ENCODE data around the gene ATP6V0D1. TPM values are rescaled to one million over a fixed set of nuclear protein-coding genes. Genes with fewer than 3 reads are reported as not detected.

ATP6V0D1 gene
- total and polyA plus RNA-seq, 8 donors = 48.5 to 185 (median 58.6) TPM

GRCh38 chr16:67528870-67529581 lies 48.1 kb upstream of the ATP6V0D1 start:
- ATAC-seq (peak; percentile 38), DNase-seq (peak in 3 of 4 donors; percentile 36 to 92 (median 42))
- H3K27ac ChIP-seq = peak overlapping the region; percentile 90 to 91
- H3K36me3 ChIP-seq = no peaks in the 10 kb centered on the region
- no peaks in the 10 kb centered on the region for H3K27me3 ChIP-seq
- H3K4me1 ChIP-seq = peaks cover 6 to 55% of the 10 kb centered on the region in 2 donors
- no peak for TF ChIP-seq CTCF (IDR thresholded peaks at IDR 0.05)
- peak overlapping the region; percentile 91 to 97 for H3K4me3 ChIP-seq
- intact Hi-C loops (cut with DNase I) = no loop called here
- no peaks in the 10 kb centered on the region for H3K9me3 ChIP-seq

GRCh38 chr16:67528222-67528869 lies 47.4 kb upstream of the ATP6V0D1 start, which contains the start of gene RIPOR1:
TSS of gene RIPOR1 (plus strand) at chr16:67528829. CDS start at chr16:67538447, 9,618 bp downstream.
- peak within 1 kb of the TSS; percentile 90 to 91 for H3K27ac ChIP-seq
- H3K4me3 ChIP-seq = peak within 1 kb of the TSS; percentile 91 to 97
- H3K27me3 ChIP-seq = no peaks in the 10 kb centered on the region
- TF ChIP-seq CTCF (IDR thresholded peaks at IDR 0.05) = no peak
- H3K9me3 ChIP-seq = no peaks in the 10 kb centered on the region
- H3K36me3 ChIP-seq = no peaks in the 10 kb centered on the region
- peaks cover 6 to 52% of the 10 kb centered on the region in 2 donors for H3K4me1 ChIP-seq
- peak; percentile 60 for ATAC-seq
- peak in 2 of 4 donors; percentile 56 to 58 for DNase-seq
- intact Hi-C loops (cut with DNase I) = no loop called here

- H3K36me3 ChIP-seq = no peaks in the 10 kb centered on the region
- H3K27ac ChIP-seq = no peak overlapping the region
- ATAC-seq (no peak), DNase-seq (no peak)
- TF ChIP-seq CTCF (IDR thresholded peaks at IDR 0.05) = no peak
- H3K9me3 ChIP-seq = no peaks in the 10 kb centered on the region
- H3K4me3 ChIP-seq = no peak overlapping the region
- H3K4me1 ChIP-seq = peaks cover 6 to 45% of the 10 kb centered on the region in 2 donors
- intact Hi-C loops (cut with DNase I) = no loop called here
- H3K27me3 ChIP-seq = no peaks in the 10 kb centered on the region
Observed at GRCh38 chr16:67526149-67526791, 45.3 kb upstream of the ATP6V0D1 start.

GRCh38 chr16:67525176-67525860 lies 44.4 kb upstream of the ATP6V0D1 start:
- H3K4me1 ChIP-seq = peaks cover 0 to 43% of the 10 kb centered on the region in 2 donors
- intact Hi-C loops (cut with DNase I) = no loop called here
- no peak for TF ChIP-seq CTCF (IDR thresholded peaks at IDR 0.05)

More at GRCh38 chr16:67525176-67525860, 44.4 kb upstream of the ATP6V0D1 start:
- DNase-seq (no peak), ATAC-seq (no peak)
- Histone ChIP-seq H3K27me3 (no peaks in the 10 kb centered on the region), H3K4me3 (no peak overlapping the region), H3K36me3 (no peaks in the 10 kb centered on the region), H3K27ac (no peak overlapping the region), H3K9me3 (no peaks in the 10 kb centered on the region)

Data from left lung (tissue), 10 donors.